K562 (cell line): Measurements from ENCODE around the gene EPC2. TPM values are rescaled to one million over a fixed set of nuclear protein-coding genes. Genes with fewer than 3 reads are reported as not detected.

Experiments
- ATAC-seq: fragments of 200-7000 bp; cut with Tn5 transposase; 3 replicates; pipeline ENCODE4 v1.9.1; 2020; ENCODE audit warnings: moderate library complexity
- BruUV-seq: library from RNA; stranded (reverse); fragments of 400-500 nt; replicated peaks from 2 replicates; lab custom pipeline; 2021; lab: Mats Ljungman, UMichigan
- CTCF ChIA-PET: fragments of 300-600 bp; formaldehyde crosslinking; extraction: SDS; loops from one replicate; lab custom pipeline; 2021; ENCODE audit warnings: low intra/inter-chr PET ratio; lab: Yijun Ruan, JAX
- POLR2A ChIA-PET: fragments of 300-600, 350-650 bp; sonication (Branson Sonifier 250); formaldehyde crosslinking; extraction: SDS; loops from one replicate; lab custom pipeline; 2021; ENCODE audit warnings: antibody characterized with exemption, inconsistent platforms; lab: Yijun Ruan, JAX
- DNase-seq, 4 experiments: peaks; one replicate each; pipeline versions ENCODE4 v3.0.0 to v3.0.0-alpha.2; 2011 to 2018; ENCODE audit warnings: low spot score in 3 of 4, mixed read lengths in 3 of 4; ENCODE audit errors: extremely low read depth in 1 of 4
- FAIRE-seq: peaks from 2 replicates; lab custom pipeline; 2011; peaks lifted over from hg19 to GRCh38; lab: Jason Lieb, UNC
- H2AFZ ChIP-seq: 2 replicates; pipeline ENCODE4 v1.6.0; 2011; ENCODE audit warnings: low read depth, low read length, control low read depth, inconsistent platforms
- H3K27ac ChIP-seq: fragments of 200-600 bp; 3 replicates; pipeline ENCODE4 v1.8.0; 2011; ENCODE audit warnings: low read depth, mild to moderate bottlenecking, control low read depth, inconsistent platforms, low read length, moderate library complexity, mixed read lengths; ENCODE audit errors: extremely low read depth
- H3K27me3 ChIP-seq, 2 experiments: fragments of 300-600 bp in 1 of 2; 2 replicates in 1 of 2; 3 replicates in 1 of 2; pipeline versions ENCODE4 v1.6.0 to v1.8.0; 2011; ENCODE audit warnings: inconsistent platforms in 2 of 2, low read length in 2 of 2, mild to moderate bottlenecking in 1 of 2, mixed read lengths in 1 of 2, moderate library complexity in 1 of 2; ENCODE audit not compliant: control insufficient read depth in 2 of 2, insufficient read depth in 2 of 2
- H3K36me3 ChIP-seq: fragments of 300-600 bp; 3 replicates; pipeline ENCODE4 v1.8.0; 2011; ENCODE audit warnings: mild to moderate bottlenecking, low read length, inconsistent platforms; ENCODE audit not compliant: control insufficient read depth, insufficient read depth
- H3K4me1 ChIP-seq, 2 experiments: fragments of 200-600 bp in 1 of 2; replicated peaks in 1 of 2; 2 replicates in 1 of 2; 3 replicates in 1 of 2; pipeline versions ENCODE4 v1.5.1 to v1.8.0; 2011; ENCODE audit warnings: inconsistent platforms in 2 of 2, low read length in 2 of 2, mild to moderate bottlenecking in 1 of 2, mixed read lengths in 1 of 2, moderate library complexity in 1 of 2; ENCODE audit not compliant: control insufficient read depth in 2 of 2, insufficient read depth in 2 of 2
- H3K4me2 ChIP-seq: 2 replicates; pipeline ENCODE4 v1.6.1; 2011; ENCODE audit warnings: low read length, control low read depth, inconsistent platforms, mixed read lengths; ENCODE audit not compliant: insufficient read depth
- H3K4me3 ChIP-seq: fragments of 200-600 bp; sonication (generic), shearing (Covaris generic); 2 replicates; pipeline ENCODE4 v1.5.1; 2016; ENCODE audit warnings: control low read depth, inconsistent platforms
- H3K79me2 ChIP-seq: fragments of 200-600 bp; 3 replicates; pipeline ENCODE4 v1.8.0; 2011; ENCODE audit warnings: low read length, inconsistent platforms; ENCODE audit not compliant: control insufficient read depth, insufficient read depth
- H3K9ac ChIP-seq, 2 experiments: 2 replicates each; pipeline versions ENCODE4 v1.6.0 to v1.6.1; 2011; ENCODE audit warnings: low read depth in 2 of 2, low read length in 2 of 2, control low read depth in 1 of 2, inconsistent platforms in 1 of 2, mild to moderate bottlenecking in 1 of 2, mixed read lengths in 1 of 2; ENCODE audit not compliant: insufficient read depth in 1 of 2
- H3K9me1 ChIP-seq: one replicate; pipeline ENCODE4 v1.6.0; 2011; ENCODE audit warnings: inconsistent platforms, mild to moderate bottlenecking, low read length, moderate library complexity; ENCODE audit not compliant: control insufficient read depth, insufficient read depth
- H3K9me3 ChIP-seq: replicated peaks from 2 replicates; pipeline ENCODE4 v1.5.1; 2011; ENCODE audit warnings: low read depth, low read length, inconsistent platforms; ENCODE audit not compliant: control insufficient read depth, insufficient read depth
- H4K20me1 ChIP-seq: replicated peaks from 2 replicates; pipeline ENCODE4 v1.6.1; 2011; ENCODE audit warnings: low read length, inconsistent platforms, mixed read lengths; ENCODE audit not compliant: control insufficient read depth, insufficient read depth
- ARNT ChIP-seq, 2 experiments: fragments of 450-650 bp; IDR thresholded peaks; 2 replicates each; pipeline ENCODE4 v1.6.1; 2016; ENCODE audit warnings: mild to moderate bottlenecking in 1 of 2
- E2F6 ChIP-seq, 2 experiments: IDR thresholded peaks; 2 replicates each; pipeline ENCODE4 v1.6.1; 2011; ENCODE audit warnings: borderline replicate concordance in 1 of 2, control low read depth in 1 of 2, low read depth in 1 of 2, low read length in 1 of 2, mild to moderate bottlenecking in 1 of 2, mixed read lengths in 1 of 2, moderate library complexity in 1 of 2; ENCODE audit not compliant: insufficient read depth in 1 of 2, insufficient read length in 1 of 2, poor library complexity in 1 of 2, severe bottlenecking in 1 of 2; ENCODE audit errors: extremely low read depth in 1 of 2
- FOXJ3 ChIP-seq: sonication (generic); formaldehyde crosslinking; IDR thresholded peaks from 2 replicates; pipeline ENCODE4 v1.4.0; 2020; ENCODE audit warnings: mild to moderate bottlenecking, missing genetic modification reagents
- HNRNPK ChIP-seq: fragments of 200-400 bp; formaldehyde crosslinking; IDR thresholded peaks from one replicate; pipeline ENCODE4 v1.6.1; 2018; ENCODE audit warnings: mild to moderate bottlenecking, low read depth, low read length; ENCODE audit not compliant: poor library complexity, severe bottlenecking
- HSF4 ChIP-seq: fragments of 250-450 bp; sonication (Bioruptor Pico); IDR thresholded peaks from 2 replicates; pipeline ENCODE4 v2.1.2; 2022; ENCODE audit warnings: mild to moderate bottlenecking, moderate library complexity, borderline replicate concordance
- JUN ChIP-seq, 2 experiments: sonication (generic) in 1 of 2; formaldehyde crosslinking in 1 of 2; IDR thresholded peaks; 2 replicates each; pipeline versions ENCODE4 v1.6.1 to v1.8.0; 2012 to 2022; ENCODE audit warnings: borderline replicate concordance in 2 of 2, mild to moderate bottlenecking in 2 of 2, improper control_type of control experiment in 1 of 2, low read depth in 1 of 2, low read length in 1 of 2, missing genetic modification reagents in 1 of 2
- NCOR1 ChIP-seq: fragments of 450-650 bp; IDR thresholded peaks from 2 replicates; pipeline ENCODE4 v1.6.1; 2016; ENCODE audit warnings: mild to moderate bottlenecking, moderate library complexity
- PPARD ChIP-seq: fragments of 250-450 bp; sonication (Bioruptor Pico); IDR thresholded peaks from 2 replicates; pipeline ENCODE4 v1.8.0; 2022; ENCODE audit warnings: inconsistent platforms, mild to moderate bottlenecking, moderate library complexity
- RHOXF2B ChIP-seq: fragments of 250-450 bp; sonication (Bioruptor Pico); conservative IDR thresholded peaks from 2 replicates; pipeline ENCODE4 v1.5.1; 2021
- RNF219 ChIP-seq: fragments of 250-450 bp; sonication (Bioruptor Pico); IDR thresholded peaks from 2 replicates; pipeline ENCODE4 v1.5.0; 2022; ENCODE audit warnings: mild to moderate bottlenecking
- SMARCC2 ChIP-seq: fragments of 450-650 bp; IDR thresholded peaks from 2 replicates; pipeline ENCODE4 v1.6.1; 2017; ENCODE audit warnings: antibody characterized with exemption, moderate library complexity, mild to moderate bottlenecking, low read depth
- TFAM ChIP-seq: fragments of 250-450 bp; sonication (Bioruptor Pico); conservative IDR thresholded peaks from 2 replicates; pipeline ENCODE4 v1.5.0; 2021; ENCODE audit warnings: mild to moderate bottlenecking, moderate library complexity
- ZNF133 ChIP-seq: fragments of 250-450 bp; sonication (Bioruptor Pico); IDR thresholded peaks from 2 replicates; pipeline ENCODE4 v1.4.0; 2020; ENCODE audit warnings: mild to moderate bottlenecking
- ZNF143 ChIP-seq: sonication (generic); formaldehyde crosslinking; IDR thresholded peaks from 2 replicates; pipeline ENCODE4 v1.9.0; 2022; ENCODE audit warnings: mild to moderate bottlenecking, missing genetic modification reagents
- ZNF436 ChIP-seq: fragments of 250-450, 450-650 bp; sonication (Bioruptor Pico); formaldehyde crosslinking; IDR thresholded peaks from 2 replicates; pipeline ENCODE4 v1.7.0; 2020; ENCODE audit warnings: mild to moderate bottlenecking
- ZNF551 ChIP-seq: fragments of 250-450 bp; sonication (Bioruptor Pico); IDR thresholded peaks from 2 replicates; pipeline ENCODE4 v1.5.0; 2021; ENCODE audit warnings: mild to moderate bottlenecking, moderate library complexity
- ZNF740 ChIP-seq, 3 experiments: fragments of 200-800 bp in 1 of 3; sonication (Bioruptor generic) in 1 of 3; sonication (generic) in 1 of 3; formaldehyde crosslinking in 1 of 3; IDR thresholded peaks; 2 replicates each; pipeline versions ENCODE4 v1.6.1 to v1.8.0; 2016 to 2022; ENCODE audit warnings: mild to moderate bottlenecking in 2 of 3, missing compliant biosample characterization in 2 of 3, missing genetic modification characterization in 2 of 3, missing genetic modification reagents in 1 of 3
- ZNF778 ChIP-seq: fragments of 450-650 bp; formaldehyde crosslinking; IDR thresholded peaks from 2 replicates; pipeline ENCODE4 v1.4.0; 2020; ENCODE audit warnings: mild to moderate bottlenecking, moderate library complexity
- WGBS: fragments of 100-300 bp; shearing (Covaris generic); methylation state at CpG from one replicate; pipeline ENCODE4 v1.1.6; 2016; ENCODE audit warnings: low coverage, mixed read lengths; ENCODE audit not compliant: insufficient coverage; ENCODE audit errors: missing lambda C conversion rate; 5-methylcytosine and 5-hydroxymethylcytosine counted together
- in situ Hi-C: fragments of 300-500 bp; cut with MboI; formaldehyde crosslinking; loops from 4 replicates; pipeline ENCODE4 v1.15.0; 2018; ENCODE audit warnings: inconsistent platforms, mixed read lengths
- intact Hi-C: fragments of 100-400 bp; cut with micrococcal nuclease; formaldehyde crosslinking; loops from 2 replicates; pipeline ENCODE4 v1.14.2; 2022
- polyA plus RNA-seq, 8 experiments: library from polyadenylated mRNA; depleted of rRNA in 4 of 8; stranded (reverse) in 5 of 8; unstranded in 3 of 8; fragments of >200 nt; fragmentation: Nextera tagmentation in 2 of 8; fragmentation: Illumina TruSeq in 1 of 8; extraction: Ambion mirVana in 2 of 8; extraction: Trizol in 1 of 8; gene quantifications; 2 replicates each; pipeline versions ENCODE4 v1.2.1 to v1.2.3, GENCODE V29; 2011 to 2014; ENCODE audit warnings: inconsistent platforms in 1 of 8, missing spikeins in 1 of 8
- total RNA-seq, 7 experiments: library from RNA; depleted of rRNA in 6 of 7; stranded (reverse); fragments of >200 nt in 6 of 7; fragmentation: Illumina TruSeq in 2 of 7; extraction: Trizol in 2 of 7; gene quantifications; 2 replicates each; pipeline versions ENCODE4 v1.2.1 to v1.2.3, GENCODE V29; 2011 to 2021; ENCODE audit warnings: low replicate concordance in 1 of 7

The EPC2 gene
- total and polyA plus RNA-seq, 9 of the 15 experiments (the other 6 are each of a cell fraction or from before 2014, with no cell fraction given) = 7.0 to 35.8 (median 29.1) TPM

GRCh38 chr2:148742373-148742772, 97.8 kb downstream of the EPC2 start:
- Histone ChIP-seq H3K9ac (no peak overlapping the region), H3K9me3 (no peaks in the 10 kb centered on the region), H3K27me3 (no peaks in the 10 kb centered on the region), H4K20me1 (no peaks in the 10 kb centered on the region), H3K79me2 (no peaks in the 10 kb centered on the region), H3K36me3 (0 out of 3 replicates have a peak, but pooled peaks cover 2% of the 10 kb centered on the region), H3K27ac (no peak overlapping the region), H2AFZ (no peak overlapping the region), H3K4me3 (no peak overlapping the region), H3K9me1 (no peaks in the 10 kb centered on the region), H3K4me2 (no peak overlapping the region), H3K4me1 (no peaks in the 10 kb centered on the region)
- intact Hi-C loops = no loop called here
- ATAC-seq = peak; percentile 26; the same call in 2 of the 3 replicates
- no peak for DNase-seq
- 97% methylated on average over 4 of the region's 4 CpGs for WGBS
- ChIA-PET CTCF (no interaction called here), POLR2A (interaction anchor here (1.5 kb wide), 1 partner anchor 12 kb away, joined by 3 read pairs; no protein-coding TSS in a partner anchor)
- in situ Hi-C loops = no loop called here
- FAIRE-seq = no peak
- no TSS peak for BruUV-seq
- TF ChIP-seq RHOXF2B (CRISPR knock-in tag) = no peak
- TF ChIP-seq PPARD = no peak
- no peak for TF ChIP-seq NCOR1
- no peak for TF ChIP-seq ZNF436
- no peak for TF ChIP-seq ZNF551 (CRISPR knock-in tag)
- no peak for TF ChIP-seq RNF219 (CRISPR knock-in tag)
- TF ChIP-seq ZNF143 = no peak
- no peak for TF ChIP-seq FOXJ3 (CRISPR knock-in tag)
- TF ChIP-seq ARNT (IDR thresholded peaks at IDR 0.05) = no peak
- TF ChIP-seq ZNF778 (CRISPR knock-in tag) = no peak
- TF ChIP-seq SMARCC2 = no peak
- no peak for TF ChIP-seq E2F6 (IDR thresholded peaks at IDR 0.05; ENCODE audit: borderline replicate concordance in 1 of 2, extremely low read depth in 1 of 2, insufficient read depth in 1 of 2, insufficient read length in 1 of 2, low read depth in 1 of 2, low read length in 1 of 2, poor library complexity in 1 of 2, severe bottlenecking in 1 of 2)
- no peak for TF ChIP-seq HNRNPK
- no peak for TF ChIP-seq TFAM (CRISPR knock-in tag)
- no peak for TF ChIP-seq ZNF133 (CRISPR knock-in tag)
- TF ChIP-seq ZNF740 (CRISPR knock-in tag; IDR thresholded peaks at IDR 0.05) = no peak
- no peak for TF ChIP-seq ZNF740 (tag; IDR thresholded peaks at IDR 0.05)
- no peak for TF ChIP-seq JUN (IDR thresholded peaks at IDR 0.05; ENCODE audit: borderline replicate concordance, low read depth, low read length)
- no peak for TF ChIP-seq JUN (CRISPR knock-in tag; IDR thresholded peaks at IDR 0.05; ENCODE audit: borderline replicate concordance)
- TF ChIP-seq HSF4 (CRISPR knock-in tag) = no peak
